ENCODE data around the gene DBT. TPM values are rescaled to one million over a fixed set of nuclear protein-coding genes. Genes with fewer than 3 reads are reported as not detected.
"Not testable (repeated sequence)": the region's sequence is repeated elsewhere in the genome, so short reads cannot be mapped to it uniquely, and the experiment has no call there.

Gene DBT
- total RNA-seq, 2 experiments from 2014 or later = 12.3 to 12.5 TPM

DNA sequence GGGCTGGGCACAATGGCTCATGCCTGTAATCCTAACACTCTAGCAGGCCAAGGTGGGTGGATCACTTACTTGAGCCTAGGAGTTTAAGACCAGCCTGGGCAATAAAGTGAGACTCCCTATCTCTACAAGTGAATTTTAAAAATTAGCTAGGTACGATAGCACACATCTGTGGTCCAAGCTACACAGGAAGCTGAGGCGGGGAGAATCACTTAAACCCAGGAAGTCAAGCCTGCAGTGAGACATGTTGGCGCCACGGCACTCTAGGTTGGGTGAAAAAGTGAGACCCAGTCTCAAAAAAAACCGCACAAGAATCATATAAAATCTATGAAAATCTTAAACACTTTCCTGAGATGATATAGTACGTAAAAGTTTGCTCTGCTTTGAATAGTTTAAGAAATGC is 30.2 kb downstream of the DBT start:
- H3K27me3 Mint-ChIP-seq (ENCODE audit: low read depth) = no peaks in the 10 kb centered on the region
- H3K4me3 Mint-ChIP-seq = no peak overlapping the region
- intact Hi-C loops (cut with micrococcal nuclease) = no loop called here
- no peaks in the 10 kb centered on the region for H3K9me3 Mint-ChIP-seq
- CTCF ChIA-PET = no interaction called here
- H3K27ac Mint-ChIP-seq = no peak overlapping the region
- peaks cover 10% of the 10 kb centered on the region for H3K4me1 Mint-ChIP-seq (ENCODE audit: low read depth)
- no peak for DNase-seq
- peaks cover 13% of the 10 kb centered on the region for H3K36me3 Mint-ChIP-seq (ENCODE audit: low read depth)

DNA sequence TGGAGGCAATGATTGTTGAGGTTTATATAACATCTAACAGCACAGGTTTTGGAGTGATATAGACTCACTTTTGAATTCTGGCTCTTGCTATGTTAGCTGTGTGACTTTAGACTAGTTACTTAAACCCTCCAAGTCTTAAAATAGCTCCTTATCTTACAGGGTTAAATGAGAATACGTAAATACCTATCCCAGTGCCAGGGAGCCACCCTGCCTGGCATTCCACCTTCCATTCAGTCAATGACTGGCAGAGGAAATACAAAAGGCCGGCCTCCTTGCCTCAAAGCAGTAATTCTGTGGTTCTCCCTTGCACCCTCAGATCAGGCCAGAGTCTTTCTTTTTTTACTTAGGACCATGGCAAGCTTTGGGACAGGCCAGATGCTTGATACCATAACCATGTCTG is 31.8 kb downstream of the DBT start:
- no peaks in the 10 kb centered on the region for H3K27me3 Mint-ChIP-seq (ENCODE audit: low read depth)
- no peak for DNase-seq
- no peaks in the 10 kb centered on the region for H3K9me3 Mint-ChIP-seq
- peaks cover 18% of the 10 kb centered on the region for H3K36me3 Mint-ChIP-seq (ENCODE audit: low read depth)
- CTCF ChIA-PET = interaction anchor here (0.8 kb wide), 1 partner anchor 803 kb away, joined by 3 read pairs; no protein-coding TSS in a partner anchor
- no peak overlapping the region for H3K27ac Mint-ChIP-seq
- H3K4me1 Mint-ChIP-seq (ENCODE audit: low read depth) = peaks cover 10% of the 10 kb centered on the region
- no peak overlapping the region for H3K4me3 Mint-ChIP-seq
- intact Hi-C loops (cut with micrococcal nuclease) = no loop called here

DNA sequence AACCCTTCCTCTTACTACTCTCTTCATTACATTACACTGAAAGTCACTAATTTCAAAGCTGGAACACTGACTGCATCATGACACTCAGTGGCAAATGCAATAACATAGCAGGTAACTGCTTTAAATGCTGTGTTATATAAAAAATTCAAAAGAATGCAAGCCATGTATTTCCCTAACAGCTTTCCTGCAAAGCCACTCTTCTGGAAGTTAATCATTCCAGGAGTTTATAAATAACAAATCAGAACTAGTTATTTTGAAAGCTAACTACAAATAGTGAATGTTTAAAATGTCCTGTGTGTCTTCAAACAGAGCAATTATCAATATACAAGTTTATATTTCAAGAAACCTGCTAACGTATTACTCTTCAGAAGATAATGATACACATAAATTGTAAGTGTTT is 34.5 kb downstream of the DBT start:
- intact Hi-C loops (cut with micrococcal nuclease) = no loop called here
- H3K4me3 Mint-ChIP-seq = no peak overlapping the region
- H3K4me1 Mint-ChIP-seq (ENCODE audit: low read depth) = peaks cover 7% of the 10 kb centered on the region
- no peaks in the 10 kb centered on the region for H3K27me3 Mint-ChIP-seq (ENCODE audit: low read depth)
- H3K27ac Mint-ChIP-seq = no peak overlapping the region
- DNase-seq = no peak
- H3K36me3 Mint-ChIP-seq (ENCODE audit: low read depth) = peaks cover 24% of the 10 kb centered on the region
- CTCF ChIA-PET = interaction anchor here (0.7 kb wide), 1 partner anchor 22 kb away, joined by 3 read pairs; no protein-coding TSS in a partner anchor
- H3K9me3 Mint-ChIP-seq = no peaks in the 10 kb centered on the region

DNA sequence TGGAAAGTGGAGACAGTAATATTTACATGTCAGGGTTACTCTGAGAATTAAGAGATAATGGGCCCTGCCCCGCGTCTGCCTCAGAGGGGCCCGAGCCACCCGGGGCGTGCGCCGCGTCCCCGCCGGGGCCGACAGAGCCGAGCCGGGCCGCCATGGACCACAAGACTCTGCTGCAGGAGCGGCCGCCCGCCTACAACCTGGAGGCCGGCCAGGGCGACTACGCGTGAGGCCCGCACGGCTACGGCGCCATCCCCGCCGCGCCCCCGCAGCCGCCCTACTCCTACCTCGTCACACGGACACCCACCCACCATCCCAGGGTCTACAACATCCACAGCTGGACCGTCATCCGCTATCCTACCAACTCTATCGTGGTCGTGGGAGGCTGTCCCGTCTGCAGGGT is 36.5 kb downstream of the DBT start:
- H3K9me3 Mint-ChIP-seq = no peaks in the 10 kb centered on the region
- H3K27ac Mint-ChIP-seq = no peak overlapping the region
- peaks cover 19% of the 10 kb centered on the region for H3K36me3 Mint-ChIP-seq (ENCODE audit: low read depth)
- H3K4me3 Mint-ChIP-seq = no peak overlapping the region
- intact Hi-C loops (cut with micrococcal nuclease) = no loop called here
- no peaks in the 10 kb centered on the region for H3K4me1 Mint-ChIP-seq (ENCODE audit: low read depth)
- DNase-seq = no peak
- no peaks in the 10 kb centered on the region for H3K27me3 Mint-ChIP-seq (ENCODE audit: low read depth)
- CTCF ChIA-PET = no interaction called here

DNA sequence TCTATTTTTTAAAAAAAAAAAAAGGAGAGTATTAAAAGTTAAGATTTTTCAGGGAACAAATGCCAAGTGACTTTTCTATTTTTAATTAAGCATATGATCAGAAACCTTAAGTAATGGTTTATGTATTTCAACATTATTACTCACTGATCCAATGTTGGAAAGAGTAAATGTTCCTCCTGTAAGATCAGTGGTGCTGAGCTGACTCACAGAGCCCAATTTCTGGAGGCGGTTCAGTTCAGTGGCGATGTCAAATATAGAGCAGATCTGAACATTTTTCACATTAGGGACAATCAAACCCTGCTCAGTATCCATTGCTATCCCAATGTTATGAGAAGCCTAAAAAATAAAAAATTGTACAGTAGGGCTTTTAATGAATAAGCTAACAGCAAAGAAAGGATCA is 43.3 kb downstream of the DBT start:
- Mint-ChIP-seq H3K27me3 (ENCODE audit: low read depth) (no peaks in the 10 kb centered on the region), H3K4me1 (ENCODE audit: low read depth) (peaks cover 2% of the 10 kb centered on the region), H3K4me3 (no peak overlapping the region), H3K36me3 (ENCODE audit: low read depth) (peaks cover 46% of the 10 kb centered on the region), H3K9me3 (peaks cover 12% of the 10 kb centered on the region), H3K27ac (no peak overlapping the region)
- intact Hi-C loops (cut with micrococcal nuclease) = no loop called here
- DNase-seq = no peak
- CTCF ChIA-PET = no interaction called here

DNA sequence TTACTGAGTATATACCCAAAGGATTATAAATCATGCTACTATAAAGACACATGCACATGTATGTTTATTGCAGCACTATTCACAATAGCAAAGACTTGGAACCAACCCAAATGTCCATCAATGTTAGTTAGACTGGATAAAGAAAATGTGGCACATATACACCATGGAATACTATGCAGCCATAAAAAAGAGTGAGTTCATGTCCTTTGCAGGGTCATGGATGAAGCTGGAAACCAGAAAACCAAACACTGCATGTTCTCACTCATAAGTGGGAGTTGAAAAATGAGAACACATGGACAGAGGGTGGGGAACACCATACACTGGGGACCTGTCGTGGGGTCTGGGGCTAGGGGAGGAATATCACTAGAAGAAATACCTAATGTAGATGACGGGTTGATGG is 44.0 kb downstream of the DBT start:
- H3K4me1 Mint-ChIP-seq (ENCODE audit: low read depth); H3K4me3 Mint-ChIP-seq; H3K27ac Mint-ChIP-seq; DNase-seq; H3K27me3 Mint-ChIP-seq (ENCODE audit: low read depth); intact Hi-C loops (cut with micrococcal nuclease): not testable (repeated sequence)
- CTCF ChIA-PET = interaction anchor here (0.6 kb wide), 1 partner anchor 10 kb away, joined by 6 read pairs; no protein-coding TSS in a partner anchor
- peaks cover 51% of the 10 kb centered on the region for H3K36me3 Mint-ChIP-seq (ENCODE audit: low read depth)
- peaks cover 12% of the 10 kb centered on the region for H3K9me3 Mint-ChIP-seq

DNA sequence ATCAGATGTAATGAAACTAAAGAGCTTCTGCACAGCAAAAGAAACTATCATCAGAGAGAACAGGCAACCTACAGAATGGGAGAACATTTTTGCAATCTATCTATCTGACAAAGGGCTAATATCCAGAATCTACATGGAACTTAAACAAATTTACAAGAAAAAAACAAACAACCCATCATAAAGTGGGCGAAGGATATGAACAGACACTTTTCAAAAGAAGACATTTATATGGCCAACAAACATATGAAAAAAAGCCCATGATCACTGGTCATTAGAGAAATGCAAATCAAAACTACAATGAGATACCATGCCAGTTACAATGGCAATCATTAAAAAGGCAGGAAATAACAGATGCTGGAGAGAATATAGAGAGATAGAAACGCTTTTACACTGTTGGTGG is 44.5 kb downstream of the DBT start:
- H3K36me3 Mint-ChIP-seq (ENCODE audit: low read depth) = peaks cover 51% of the 10 kb centered on the region
- H3K27me3 Mint-ChIP-seq (ENCODE audit: low read depth); H3K27ac Mint-ChIP-seq; H3K4me3 Mint-ChIP-seq; H3K4me1 Mint-ChIP-seq (ENCODE audit: low read depth); DNase-seq; intact Hi-C loops (cut with micrococcal nuclease): not testable (repeated sequence)
- peaks cover 12% of the 10 kb centered on the region for H3K9me3 Mint-ChIP-seq
- CTCF ChIA-PET = interaction anchor here (0.6 kb wide), 1 partner anchor 11 kb away, joined by 6 read pairs; no protein-coding TSS in a partner anchor

DNA sequence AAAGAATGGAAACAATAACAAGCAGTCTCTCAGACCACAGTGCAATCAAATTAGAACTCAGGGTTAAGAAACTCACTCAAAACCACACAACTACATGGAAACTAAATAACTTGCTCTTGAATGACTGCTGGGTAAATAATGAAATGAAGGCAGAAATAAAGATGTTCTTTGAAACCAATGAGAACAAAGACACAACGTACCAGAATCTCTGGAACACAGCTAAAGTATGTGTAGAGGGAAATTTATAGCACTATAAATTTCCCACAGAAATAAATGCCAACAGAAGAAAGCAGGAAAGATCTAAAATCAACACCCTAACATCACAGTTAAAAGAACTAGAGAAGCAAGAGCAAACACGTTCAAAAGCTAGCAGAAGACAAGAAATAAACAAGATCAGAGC is 46.9 kb downstream of the DBT start:
- peaks cover 58% of the 10 kb centered on the region for H3K36me3 Mint-ChIP-seq (ENCODE audit: low read depth)
- peaks cover 12% of the 10 kb centered on the region for H3K9me3 Mint-ChIP-seq
- H3K4me3 Mint-ChIP-seq; intact Hi-C loops (cut with micrococcal nuclease); H3K4me1 Mint-ChIP-seq (ENCODE audit: low read depth); H3K27me3 Mint-ChIP-seq (ENCODE audit: low read depth); DNase-seq; H3K27ac Mint-ChIP-seq: not testable (repeated sequence)
- CTCF ChIA-PET = interaction anchor here (0.7 kb wide), 1 partner anchor 54 kb away, joined by 3 read pairs; no protein-coding TSS in a partner anchor

DNA sequence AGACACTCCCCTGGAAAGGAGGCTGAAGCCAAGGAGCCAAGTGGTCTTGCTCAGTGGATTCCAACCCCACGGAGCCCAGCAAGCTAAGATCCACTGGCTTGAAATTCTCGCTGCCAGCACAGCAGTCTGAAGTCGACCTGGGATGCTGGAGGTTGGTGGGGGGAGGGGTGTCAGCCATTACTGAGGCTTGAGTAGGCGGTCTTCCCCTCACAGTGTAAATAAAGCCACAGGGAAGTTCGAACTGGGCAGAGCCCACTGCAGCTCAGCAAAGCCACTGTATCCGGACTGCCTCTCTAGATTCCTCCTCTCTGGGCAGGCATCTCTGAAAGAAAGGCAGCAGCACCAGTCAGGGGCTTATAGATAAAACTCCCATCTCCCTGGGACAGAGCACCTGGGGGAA is 49.6 kb downstream of the DBT start:
- H3K9me3 Mint-ChIP-seq; CTCF ChIA-PET; H3K4me3 Mint-ChIP-seq; H3K27ac Mint-ChIP-seq; H3K27me3 Mint-ChIP-seq (ENCODE audit: low read depth); intact Hi-C loops (cut with micrococcal nuclease); H3K4me1 Mint-ChIP-seq (ENCODE audit: low read depth); DNase-seq: not testable (repeated sequence)
- H3K36me3 Mint-ChIP-seq (ENCODE audit: low read depth) = peaks cover 51% of the 10 kb centered on the region

DNA sequence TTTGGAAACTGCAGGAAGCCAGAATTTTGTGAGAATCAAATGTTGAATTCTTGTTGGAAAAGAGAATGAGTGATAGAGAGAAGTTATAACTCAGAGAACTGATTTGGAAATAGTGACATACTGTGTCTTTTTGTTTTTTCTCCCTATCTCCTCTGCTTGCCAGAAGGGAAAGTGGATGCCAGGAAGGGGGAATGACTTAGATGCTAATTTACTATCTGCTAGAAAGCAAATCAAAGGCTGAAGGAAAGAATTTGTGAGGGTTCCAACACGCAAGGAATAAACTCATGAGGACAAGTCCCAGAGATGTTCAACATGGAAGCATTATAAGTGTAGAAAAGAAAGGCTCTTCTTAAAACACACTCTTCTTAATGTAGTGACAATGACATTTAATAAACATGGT is 51.0 kb downstream of the DBT start:
- Mint-ChIP-seq H3K9me3 (no peaks in the 10 kb centered on the region), H3K27me3 (ENCODE audit: low read depth) (no peaks in the 10 kb centered on the region), H3K27ac (no peak overlapping the region), H3K36me3 (ENCODE audit: low read depth) (peaks cover 41% of the 10 kb centered on the region), H3K4me3 (no peak overlapping the region), H3K4me1 (ENCODE audit: low read depth) (no peaks in the 10 kb centered on the region)
- intact Hi-C loops (cut with micrococcal nuclease) = no loop called here
- CTCF ChIA-PET = no interaction called here
- no peak for DNase-seq

DNA sequence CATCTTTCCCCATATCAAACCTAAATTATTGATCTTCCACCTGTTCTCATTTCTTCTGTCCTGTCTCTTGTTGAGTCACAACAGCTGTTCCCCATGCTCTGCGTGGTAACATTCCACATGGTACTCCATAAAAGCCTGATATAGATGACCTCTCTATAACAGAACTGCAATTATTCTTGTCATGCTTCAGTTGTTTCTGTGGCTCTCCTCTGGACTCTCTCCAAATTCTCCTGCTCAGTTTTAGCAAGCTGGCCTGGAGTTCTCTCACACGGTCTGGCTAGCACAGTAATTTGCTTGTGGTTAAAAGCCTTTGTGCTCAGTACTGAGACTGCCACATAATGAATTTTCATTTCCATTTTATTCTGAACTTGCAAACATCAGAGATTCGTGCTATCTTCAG is 61.0 kb downstream of the DBT start:
- Mint-ChIP-seq H3K9me3 (peaks cover 2% of the 10 kb centered on the region), H3K27me3 (ENCODE audit: low read depth) (no peaks in the 10 kb centered on the region), H3K27ac (no peak overlapping the region), H3K36me3 (ENCODE audit: low read depth) (peaks cover 14% of the 10 kb centered on the region), H3K4me3 (no peak overlapping the region), H3K4me1 (ENCODE audit: low read depth) (no peaks in the 10 kb centered on the region)
- intact Hi-C loops (cut with micrococcal nuclease) = no loop called here
- CTCF ChIA-PET = no interaction called here
- no peak for DNase-seq

DNA sequence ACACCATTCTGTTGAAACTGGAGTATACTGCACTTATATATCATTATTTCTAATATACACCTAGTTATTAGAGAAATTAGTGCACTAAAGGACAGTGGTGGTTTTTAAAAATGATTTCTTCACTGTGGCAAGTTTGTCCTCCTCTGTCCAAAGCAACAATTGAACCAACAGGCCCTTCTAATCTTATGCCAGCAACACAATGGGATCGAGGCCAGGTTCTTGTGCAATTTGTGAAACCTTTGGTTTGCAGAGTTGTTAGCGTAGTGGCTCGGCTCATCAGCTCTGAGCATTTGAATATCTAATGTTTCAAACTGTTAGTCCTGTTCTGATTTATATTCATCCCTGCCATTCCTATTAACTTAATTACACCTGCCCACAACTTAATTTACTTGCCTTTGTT is 61.7 kb downstream of the DBT start:
- no peak overlapping the region for H3K4me3 Mint-ChIP-seq
- intact Hi-C loops (cut with micrococcal nuclease) = no loop called here
- no peak overlapping the region for H3K27ac Mint-ChIP-seq
- no peaks in the 10 kb centered on the region for H3K27me3 Mint-ChIP-seq (ENCODE audit: low read depth)
- H3K4me1 Mint-ChIP-seq (ENCODE audit: low read depth) = no peaks in the 10 kb centered on the region
- peaks cover 14% of the 10 kb centered on the region for H3K36me3 Mint-ChIP-seq (ENCODE audit: low read depth)
- CTCF ChIA-PET = interaction anchor here (0.7 kb wide), 1 partner anchor 239 kb away, joined by 3 read pairs; no protein-coding TSS in a partner anchor
- DNase-seq = no peak
- peaks cover 2% of the 10 kb centered on the region for H3K9me3 Mint-ChIP-seq

DNA sequence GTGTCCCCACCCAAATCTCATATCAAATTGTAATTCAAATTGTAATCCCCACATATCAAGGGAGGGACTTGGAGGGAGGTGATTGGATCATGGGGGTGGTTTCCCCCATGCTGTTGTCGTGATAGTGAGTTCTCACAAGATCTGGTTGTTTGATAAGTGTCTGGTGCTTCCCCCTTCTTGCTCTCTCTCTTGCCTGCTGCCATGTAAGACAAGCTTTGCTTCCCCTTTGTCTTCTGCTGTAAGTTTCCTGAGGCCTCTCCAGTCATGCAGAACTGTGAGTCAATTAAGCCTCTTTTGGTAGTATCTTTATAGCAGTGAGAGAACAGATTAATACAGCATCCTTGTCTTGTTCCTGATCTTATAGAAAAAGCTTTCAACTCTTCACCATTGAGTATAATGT is 65.1 kb downstream of the DBT start:
- no peaks in the 10 kb centered on the region for H3K27me3 Mint-ChIP-seq (ENCODE audit: low read depth)
- H3K4me3 Mint-ChIP-seq = no peak overlapping the region
- peaks cover 6% of the 10 kb centered on the region for H3K9me3 Mint-ChIP-seq
- H3K4me1 Mint-ChIP-seq (ENCODE audit: low read depth) = no peaks in the 10 kb centered on the region
- CTCF ChIA-PET = no interaction called here
- H3K27ac Mint-ChIP-seq = no peak overlapping the region
- intact Hi-C loops (cut with micrococcal nuclease) = no loop called here
- H3K36me3 Mint-ChIP-seq (ENCODE audit: low read depth) = peaks cover 3% of the 10 kb centered on the region
- no peak for DNase-seq

DNA sequence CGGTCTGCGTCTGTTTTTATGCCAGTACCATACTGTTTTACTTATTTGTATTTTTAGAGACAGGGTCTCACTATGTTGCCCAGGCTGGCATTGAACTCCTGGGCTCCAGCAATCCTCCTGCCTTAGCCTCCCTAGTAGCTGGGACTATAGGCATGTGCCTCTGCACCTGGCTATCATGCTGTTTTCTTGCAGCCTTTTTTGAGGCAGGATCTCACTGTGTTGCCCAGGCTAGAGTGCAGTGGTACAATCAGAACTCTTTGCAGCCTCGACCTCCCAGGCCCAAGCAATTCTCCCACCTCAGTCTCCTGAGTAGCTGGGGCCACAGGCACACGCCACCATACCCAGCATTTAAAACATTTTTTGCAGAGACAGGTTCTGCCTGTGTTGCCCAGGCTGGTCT is 66.3 kb downstream of the DBT start:
- Mint-ChIP-seq H3K9me3 (peaks cover 6% of the 10 kb centered on the region), H3K4me3 (no peak overlapping the region), H3K27me3 (ENCODE audit: low read depth) (no peaks in the 10 kb centered on the region), H3K36me3 (ENCODE audit: low read depth) (peaks cover 3% of the 10 kb centered on the region), H3K4me1 (ENCODE audit: low read depth) (no peaks in the 10 kb centered on the region), H3K27ac (no peak overlapping the region)
- CTCF ChIA-PET = no interaction called here
- DNase-seq = no peak
- intact Hi-C loops (cut with micrococcal nuclease) = no loop called here
